22Rv1 (cell line): Measurements from ENCODE around the gene IFI6.

Source experiments
- ZFX ChIP-seq: fragments of 450-650 bp; IDR thresholded peaks from 2 replicates; pipeline ENCODE4 v1.6.1; 2017; ENCODE audit warnings: antibody characterized with exemption, borderline replicate concordance
- TF ChIP-seq, protein P1 (sequence below): fragments of 450-650 bp; IDR thresholded peaks from 2 replicates; pipeline ENCODE4 v1.5.1; 2017; ENCODE audit warnings: mild to moderate bottlenecking

DNA sequence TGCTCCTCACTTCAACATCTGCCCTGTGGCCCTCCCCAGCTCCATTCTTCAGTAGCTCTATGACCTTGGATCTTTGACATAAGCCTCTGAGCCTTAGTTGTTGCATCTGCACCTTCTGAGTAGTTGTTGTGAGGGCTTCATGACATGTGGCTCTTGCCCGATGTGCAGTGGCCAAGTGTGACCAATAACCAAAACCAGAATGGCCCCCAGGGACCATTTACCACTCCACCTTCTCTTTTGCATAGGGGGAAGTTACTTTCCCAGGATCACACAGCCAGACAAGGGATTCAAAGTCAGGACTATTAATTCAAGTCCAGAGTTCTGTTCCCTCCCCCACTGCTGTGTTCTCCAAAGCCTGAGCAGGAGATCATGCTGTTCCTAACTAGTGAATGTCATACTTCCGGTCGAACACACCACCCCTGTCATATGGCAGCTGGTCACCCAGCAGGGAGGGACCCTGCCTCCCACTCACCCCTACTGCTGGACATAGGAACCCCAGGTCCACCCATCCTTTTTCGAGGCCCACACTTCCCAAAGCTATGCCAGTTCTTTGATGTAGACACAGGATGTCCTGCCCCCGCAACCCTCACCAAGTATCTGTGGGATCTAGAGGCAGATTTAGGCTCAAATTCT, 41.0 kb downstream of the IFI6 start:
- TF ChIP-seq, protein P1, sequence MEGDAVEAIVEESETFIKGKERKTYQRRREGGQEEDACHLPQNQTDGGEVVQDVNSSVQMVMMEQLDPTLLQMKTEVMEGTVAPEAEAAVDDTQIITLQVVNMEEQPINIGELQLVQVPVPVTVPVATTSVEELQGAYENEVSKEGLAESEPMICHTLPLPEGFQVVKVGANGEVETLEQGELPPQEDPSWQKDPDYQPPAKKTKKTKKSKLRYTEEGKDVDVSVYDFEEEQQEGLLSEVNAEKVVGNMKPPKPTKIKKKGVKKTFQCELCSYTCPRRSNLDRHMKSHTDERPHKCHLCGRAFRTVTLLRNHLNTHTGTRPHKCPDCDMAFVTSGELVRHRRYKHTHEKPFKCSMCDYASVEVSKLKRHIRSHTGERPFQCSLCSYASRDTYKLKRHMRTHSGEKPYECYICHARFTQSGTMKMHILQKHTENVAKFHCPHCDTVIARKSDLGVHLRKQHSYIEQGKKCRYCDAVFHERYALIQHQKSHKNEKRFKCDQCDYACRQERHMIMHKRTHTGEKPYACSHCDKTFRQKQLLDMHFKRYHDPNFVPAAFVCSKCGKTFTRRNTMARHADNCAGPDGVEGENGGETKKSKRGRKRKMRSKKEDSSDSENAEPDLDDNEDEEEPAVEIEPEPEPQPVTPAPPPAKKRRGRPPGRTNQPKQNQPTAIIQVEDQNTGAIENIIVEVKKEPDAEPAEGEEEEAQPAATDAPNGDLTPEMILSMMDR: no peak
- no peak for TF ChIP-seq ZFX
